GDM1 (cell line): ENCODE measurements around the gene TMEM255B.

Experiments
- DNase-seq: peaks from one replicate; lab custom pipeline; 2025; lab: John Stamatoyannopoulos, UW

TMEM255B gene

DNA sequence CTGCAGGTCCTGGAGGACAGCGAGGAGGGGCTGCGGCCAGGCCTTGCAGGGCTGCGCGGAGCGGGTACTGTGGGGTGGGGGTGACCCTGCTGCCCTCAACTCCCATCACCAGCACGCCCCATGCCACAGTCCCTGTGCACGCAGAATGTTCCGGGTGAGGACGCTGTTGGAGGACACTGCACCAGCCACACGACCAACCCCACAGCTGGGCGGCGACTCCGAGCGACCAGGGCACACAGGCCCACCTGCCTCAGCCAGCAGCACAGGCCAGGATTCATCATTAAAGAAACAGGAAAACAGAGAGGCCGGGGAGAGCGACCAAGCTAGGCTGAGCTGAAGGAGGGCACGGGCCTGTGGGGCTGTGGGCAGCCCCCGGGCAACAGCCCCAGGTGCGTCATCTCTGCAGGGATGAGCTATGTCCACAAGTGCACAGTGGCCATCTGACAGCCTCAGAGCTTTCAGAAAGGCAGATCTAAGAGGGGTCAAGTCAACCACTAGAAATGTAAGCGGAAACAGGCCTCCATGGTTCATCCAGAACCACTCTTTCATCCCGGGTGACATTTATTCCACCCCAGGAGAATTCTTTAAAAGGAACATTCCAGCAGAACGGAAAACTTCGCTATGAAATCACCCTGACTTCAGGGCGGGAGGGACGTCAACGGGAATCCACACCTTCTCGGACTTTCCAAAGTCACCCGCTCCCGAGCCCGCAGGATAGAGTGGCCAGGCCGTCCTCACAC lies 103.3 kb downstream of the TMEM255B start:
- no peak for DNase-seq

GRCh38 chr13:113862931-113863523 lies 104.0 kb downstream of the TMEM255B start:
- no peak for DNase-seq

GRCh38 chr13:113863524-113864272 lies 104.7 kb downstream of the TMEM255B start, which contains the start of gene GAS6:
TSS of gene GAS6 (minus strand) at chr13:113864076. CDS start at chr13:113863920, 156 bp downstream.
- DNase-seq: no peak

DNA sequence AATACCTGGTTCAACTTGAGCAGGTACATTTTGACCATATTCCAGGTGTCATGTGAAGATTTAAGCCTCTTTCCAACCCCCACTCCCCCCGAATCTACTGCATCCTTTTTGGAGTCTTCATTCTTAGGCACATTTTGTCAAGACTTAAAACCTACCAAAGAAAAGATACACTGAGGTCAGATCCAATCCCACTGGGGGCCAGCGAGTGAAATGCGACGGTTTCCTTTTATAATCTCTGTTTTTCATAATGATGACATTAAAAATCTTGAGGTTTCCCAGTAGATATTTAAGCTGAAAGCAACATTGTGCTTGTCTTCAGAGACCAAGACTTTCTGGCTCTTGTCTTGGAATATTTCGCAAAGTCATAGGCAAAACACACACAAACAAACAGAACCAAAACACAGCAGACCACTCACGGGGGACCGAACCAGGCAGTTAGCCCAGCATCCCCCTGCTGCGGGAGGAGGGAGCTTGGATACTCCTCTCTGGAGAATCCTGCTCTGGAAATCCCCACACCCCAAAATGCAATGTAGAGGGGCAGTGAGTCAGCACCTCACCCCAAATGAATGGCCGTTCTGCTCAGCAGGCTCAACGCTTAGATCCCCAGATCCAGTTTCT lies 105.4 kb downstream of the TMEM255B start:
- DNase-seq: no peak

DNA sequence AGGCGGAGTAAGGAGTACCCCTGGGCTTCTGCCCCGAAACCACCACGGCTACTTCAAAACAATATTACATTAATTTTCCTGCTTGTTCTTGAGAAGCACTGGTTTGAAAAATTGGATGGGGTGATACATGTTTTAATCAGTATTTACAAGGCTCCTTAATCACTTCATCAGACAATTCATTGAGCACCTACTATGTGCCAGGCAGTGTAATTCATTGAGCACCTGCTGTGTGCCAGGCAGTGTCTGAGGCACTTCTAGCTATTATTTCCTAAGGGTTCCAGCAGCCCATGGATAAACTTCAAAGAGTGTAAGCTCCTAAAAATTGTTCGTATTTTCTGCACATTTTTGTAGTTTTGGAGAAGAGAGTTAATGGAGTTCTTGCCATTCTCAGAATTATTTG lies 106.4 kb downstream of the TMEM255B start:
- DNase-seq: no peak
